Activated gamma-delta T cell treated with anti-CD3 and anti-CD28 coated beads, Interleukin-2, amount 50 U/mL, for 16 hours (primary cell): ENCODE data around the gene TTC13.
A peak's percentile ranks its signal among the peaks of the same experiment; 100 is the strongest.

Source experiments
- DNase-seq: peaks from one replicate; pipeline ENCODE4 v3.0.0-alpha.2; 2020; ENCODE audit warnings: low read depth

TTC13 gene

DNA sequence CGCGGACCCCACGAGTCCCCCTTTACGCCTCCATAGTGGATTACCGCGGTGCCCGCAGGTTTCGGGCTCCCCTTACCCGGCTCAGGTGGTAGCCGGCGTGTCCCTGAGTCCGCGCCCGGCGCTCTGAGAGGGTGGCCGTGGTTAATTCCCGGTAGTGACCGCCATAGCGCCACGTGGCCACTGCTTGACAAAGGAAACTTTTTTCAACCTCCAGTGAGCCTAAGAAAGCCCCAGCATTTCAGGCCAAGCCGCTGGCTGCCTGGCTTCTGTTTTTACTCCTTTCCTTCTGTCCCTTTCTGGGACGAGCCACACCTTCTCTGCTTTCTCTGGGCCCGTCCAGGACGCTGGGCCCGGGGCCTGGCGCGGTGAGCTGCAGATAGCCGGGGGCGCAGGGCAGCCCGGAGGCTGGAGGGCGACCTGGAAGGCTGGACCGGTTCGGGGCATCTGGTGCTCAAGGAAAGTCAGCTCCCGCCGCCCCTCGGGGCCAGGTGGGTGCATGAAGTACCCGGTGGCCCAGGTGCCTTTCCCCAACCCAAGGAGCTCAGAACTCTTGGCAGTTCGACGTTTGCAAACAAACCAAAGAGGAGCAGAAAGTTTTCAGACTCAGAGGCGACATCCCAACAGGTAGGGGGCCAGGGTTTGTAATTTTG, 109.8 kb downstream of the TTC13 start:
- DNase-seq = no peak

DNA sequence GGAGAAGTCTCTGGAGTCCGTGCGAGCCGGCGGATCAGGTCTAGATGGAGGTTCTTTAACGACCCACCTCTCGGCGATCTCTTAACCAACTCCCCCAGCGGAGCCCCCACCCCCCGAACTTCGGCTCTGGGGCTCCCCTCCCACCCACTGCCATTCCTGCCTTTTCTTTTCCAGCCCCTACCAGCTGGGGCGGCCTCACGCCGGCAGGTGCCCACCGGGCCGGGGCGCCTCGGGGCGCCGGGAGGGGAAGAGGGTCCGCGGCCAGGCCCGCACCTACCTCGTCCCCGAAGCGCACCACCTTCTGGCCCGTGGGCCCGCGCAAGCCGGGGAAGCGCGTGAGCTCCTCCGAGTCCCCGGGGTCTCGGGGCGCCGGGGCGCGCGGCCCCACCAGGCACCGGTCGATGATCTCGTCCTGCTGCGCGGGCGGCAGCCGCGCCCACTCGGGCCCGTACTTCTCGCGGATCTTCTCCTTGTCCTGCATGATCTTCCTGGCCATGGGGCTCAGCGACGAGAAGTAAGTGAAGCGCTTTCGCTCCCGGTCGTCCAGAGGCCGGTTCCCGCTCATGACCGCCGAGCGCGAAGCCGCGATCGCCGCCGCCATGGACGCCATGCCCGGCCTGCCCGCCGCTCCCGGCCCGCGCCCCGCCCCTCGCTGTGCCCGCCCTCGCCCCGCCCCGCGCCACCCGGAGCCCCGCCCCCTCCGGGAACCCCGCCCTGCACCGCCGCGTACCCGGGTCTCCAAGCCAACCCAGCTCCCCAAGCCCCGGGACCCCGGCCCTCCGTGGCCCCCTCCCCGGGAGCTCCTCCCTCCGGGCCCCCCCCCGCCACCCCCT, 110.5 kb downstream of the TTC13 start, which contains the start of gene C1orf198:
TSS of gene C1orf198 (minus strand) at position 619 of the 833 bp plus-strand sequence. CDS start at position 610, 9 bp downstream.
- DNase-seq = peak; percentile 66

DNA sequence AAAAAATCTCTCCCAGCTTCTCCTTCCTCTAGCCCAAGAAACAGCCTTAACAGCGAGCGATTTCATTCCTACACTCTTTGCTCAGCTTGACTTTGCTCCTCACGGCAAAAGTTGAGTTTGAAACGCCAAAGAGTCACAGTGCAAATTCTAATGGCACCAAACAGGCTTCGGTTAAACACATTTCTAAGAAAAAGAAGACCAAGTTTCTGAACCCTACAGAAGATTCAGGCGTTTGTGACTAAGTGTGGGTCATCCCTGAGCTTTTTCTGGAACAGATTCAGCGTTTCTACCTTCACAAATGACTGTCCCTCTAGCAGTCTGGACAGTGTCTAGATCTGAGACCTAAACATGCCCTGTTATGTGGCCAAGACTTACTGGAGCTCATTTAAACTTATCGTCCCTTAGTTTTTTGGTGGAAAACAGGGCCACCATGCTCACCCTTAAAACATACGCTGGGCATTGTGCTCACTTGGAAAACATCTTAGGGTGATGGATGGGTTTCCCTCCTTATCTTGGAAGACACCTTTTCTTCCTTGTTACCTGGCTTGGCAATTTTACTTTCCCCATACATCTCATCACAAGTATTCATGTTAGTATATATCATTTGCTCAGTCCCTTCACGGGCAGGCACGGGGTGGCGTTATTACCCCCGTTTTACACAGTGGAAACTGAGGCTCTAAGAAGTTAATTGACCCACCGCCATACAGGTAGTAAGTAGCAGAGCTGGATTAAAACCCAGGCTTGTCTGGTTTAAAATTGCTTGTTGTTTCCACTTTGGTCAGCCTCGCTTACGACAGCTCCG, 111.4 kb downstream of the TTC13 start:
- DNase-seq = no peak

DNA sequence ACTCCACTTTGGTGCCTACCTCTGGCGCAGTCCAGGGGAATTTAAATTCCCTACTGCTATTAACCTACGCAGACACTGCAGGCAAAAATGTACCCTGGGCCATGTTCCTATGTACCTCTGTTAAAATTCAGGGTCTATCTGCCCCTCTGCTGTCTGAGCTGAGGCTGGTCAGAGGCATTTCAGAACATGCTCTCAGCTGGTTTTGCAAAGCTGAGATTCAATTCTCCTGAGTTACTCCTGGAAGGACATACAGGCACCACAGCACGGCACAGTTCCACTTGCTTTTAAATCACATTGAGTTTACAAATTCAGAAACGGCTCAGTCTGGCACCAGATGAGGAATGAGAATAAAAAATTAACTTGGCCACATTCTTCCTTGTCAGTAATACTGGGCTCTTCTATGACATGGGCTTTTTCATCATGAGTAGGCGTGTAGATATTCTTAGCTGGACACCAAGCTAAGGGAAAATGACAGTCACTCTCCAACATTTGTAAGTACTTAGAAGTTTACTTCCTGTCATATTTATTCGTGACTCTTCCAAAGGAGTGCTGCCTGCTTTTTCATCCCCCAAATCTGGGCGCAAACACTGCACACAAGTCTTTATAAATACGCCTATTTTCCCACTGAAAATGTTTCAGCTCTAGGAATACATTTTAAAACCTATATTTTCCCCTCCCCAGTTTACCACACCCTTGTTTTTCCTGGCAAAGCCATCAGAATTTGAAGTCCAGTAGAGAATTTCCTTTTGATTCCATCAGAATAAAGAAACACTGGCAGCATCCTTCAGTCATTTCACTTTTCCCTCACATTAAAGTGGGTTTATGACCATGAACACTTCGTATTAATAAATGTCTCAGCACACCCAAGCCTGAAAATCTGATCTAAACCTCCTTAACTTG, 112.2 kb downstream of the TTC13 start:
- DNase-seq = no peak

DNA sequence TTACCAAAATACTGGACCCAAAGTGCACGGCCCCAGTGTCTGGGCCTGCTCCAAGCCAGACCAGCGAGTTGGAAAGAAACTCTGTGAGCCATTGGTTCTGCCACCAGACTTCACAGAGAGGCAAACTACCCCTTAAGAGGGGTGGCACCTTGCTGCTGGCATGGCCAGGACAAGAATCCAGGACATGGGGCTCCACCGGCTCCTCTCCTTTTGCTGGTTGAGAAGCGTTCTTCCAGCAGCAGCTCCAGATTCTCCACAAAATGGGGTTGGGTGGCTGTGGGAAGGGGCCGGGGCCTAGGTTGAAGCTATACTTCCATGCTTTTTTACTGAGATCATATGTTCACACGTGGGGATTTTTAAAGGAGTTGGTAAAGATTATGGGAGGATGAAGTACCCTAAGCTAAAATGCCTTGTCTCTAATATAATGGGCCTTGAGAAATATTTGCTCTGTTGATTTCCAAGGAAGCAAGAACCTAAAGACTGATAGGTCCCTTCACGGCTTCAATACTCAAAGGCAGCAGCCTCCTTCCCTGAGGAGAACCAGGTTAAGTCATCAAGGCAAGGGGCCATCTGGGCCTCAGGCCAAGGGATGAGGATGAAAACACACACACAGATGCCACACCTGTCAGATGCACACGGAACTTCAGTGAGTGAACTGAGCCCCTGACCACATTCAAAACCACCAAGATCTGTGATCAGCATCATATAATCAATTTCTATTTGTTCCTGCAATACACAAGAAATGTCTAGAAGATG, 113.4 kb downstream of the TTC13 start:
- DNase-seq = no peak

DNA sequence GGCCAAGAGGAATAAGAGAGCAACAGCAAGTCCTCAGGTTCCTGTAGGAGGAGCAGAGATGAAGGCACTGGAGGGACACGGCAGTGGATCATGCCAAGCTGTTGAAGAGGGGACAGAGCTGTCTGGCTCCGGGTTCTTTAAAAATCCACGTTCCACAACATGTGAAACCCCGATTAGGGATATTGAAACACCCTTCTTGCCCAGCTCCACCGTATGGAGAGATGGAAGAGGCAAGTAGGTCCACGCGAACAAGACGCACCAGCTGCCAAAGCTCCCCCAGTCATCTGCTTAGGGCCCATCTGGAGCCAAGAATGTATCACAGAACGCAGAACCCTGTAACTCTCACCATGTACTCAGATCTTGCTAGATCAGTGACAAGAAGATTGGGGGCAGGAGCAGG, 114.2 kb downstream of the TTC13 start:
- DNase-seq = no peak

DNA sequence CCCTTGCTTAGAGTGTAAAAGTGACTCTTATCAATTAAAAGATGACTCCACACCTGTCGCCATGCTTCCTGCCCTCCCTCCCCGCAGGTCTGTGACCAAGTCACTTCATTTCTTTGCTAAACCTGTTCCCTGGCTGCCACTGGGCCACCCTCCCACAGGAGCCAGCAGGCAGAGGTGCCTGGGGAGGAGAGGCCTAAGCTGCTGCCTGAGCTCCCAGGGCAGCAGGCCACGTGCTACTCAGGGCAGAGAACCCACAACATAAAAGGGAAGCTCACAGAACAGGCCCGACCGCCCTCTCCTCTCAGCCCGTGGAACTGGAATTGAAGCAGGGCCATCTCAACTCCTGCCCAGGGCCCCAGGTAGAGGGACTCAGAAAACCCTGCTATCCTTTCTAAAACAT, 115.2 kb downstream of the TTC13 start:
- DNase-seq = no peak

DNA sequence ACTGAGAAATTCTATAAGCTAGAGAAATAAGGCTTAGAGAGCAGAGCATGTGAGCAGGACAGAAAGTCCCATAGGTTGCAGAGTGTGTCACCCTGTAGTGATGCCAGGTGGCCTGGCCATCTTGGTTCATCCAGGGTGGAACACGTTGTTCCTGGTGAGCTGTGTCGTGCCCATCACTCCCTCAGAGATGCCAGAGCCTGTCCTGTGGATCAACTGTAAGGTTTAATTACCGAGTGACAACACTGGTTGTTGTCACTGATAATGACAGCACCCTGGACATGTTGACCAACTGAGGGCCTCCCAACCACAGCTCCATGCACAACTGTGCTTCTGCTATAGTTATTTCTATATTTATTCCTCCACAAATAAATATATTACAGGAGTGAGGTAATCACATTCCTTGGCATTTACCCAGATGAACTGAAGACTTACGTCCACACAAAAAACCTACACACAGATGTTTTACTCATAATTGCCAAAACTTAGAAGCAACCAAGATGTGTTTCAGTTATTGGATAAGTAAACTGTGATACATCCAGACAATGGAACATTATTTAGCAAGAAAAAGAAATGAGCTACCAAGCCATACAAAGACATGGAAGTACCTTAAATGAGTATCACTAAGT, 116.6 kb downstream of the TTC13 start:
- no peak for DNase-seq

DNA sequence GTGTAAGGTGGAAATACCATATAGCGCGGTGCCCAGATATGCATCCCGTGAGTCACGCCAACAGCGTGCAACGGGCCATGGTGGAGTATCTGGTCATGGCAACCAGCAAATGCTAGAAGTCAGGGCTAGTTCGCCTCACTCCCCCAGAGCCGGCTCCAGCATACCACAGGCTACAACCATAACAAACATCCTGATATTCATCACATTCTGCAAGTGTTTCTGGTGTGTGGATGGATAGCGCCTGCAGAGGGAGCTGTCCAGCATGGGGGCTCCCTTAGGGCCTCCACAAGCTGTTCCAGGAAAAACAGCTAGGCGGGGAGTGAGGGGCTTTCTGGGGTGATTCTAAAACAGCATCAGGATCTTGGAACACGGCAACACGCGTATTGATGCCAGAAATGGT, 117.2 kb downstream of the TTC13 start:
- no peak for DNase-seq

DNA sequence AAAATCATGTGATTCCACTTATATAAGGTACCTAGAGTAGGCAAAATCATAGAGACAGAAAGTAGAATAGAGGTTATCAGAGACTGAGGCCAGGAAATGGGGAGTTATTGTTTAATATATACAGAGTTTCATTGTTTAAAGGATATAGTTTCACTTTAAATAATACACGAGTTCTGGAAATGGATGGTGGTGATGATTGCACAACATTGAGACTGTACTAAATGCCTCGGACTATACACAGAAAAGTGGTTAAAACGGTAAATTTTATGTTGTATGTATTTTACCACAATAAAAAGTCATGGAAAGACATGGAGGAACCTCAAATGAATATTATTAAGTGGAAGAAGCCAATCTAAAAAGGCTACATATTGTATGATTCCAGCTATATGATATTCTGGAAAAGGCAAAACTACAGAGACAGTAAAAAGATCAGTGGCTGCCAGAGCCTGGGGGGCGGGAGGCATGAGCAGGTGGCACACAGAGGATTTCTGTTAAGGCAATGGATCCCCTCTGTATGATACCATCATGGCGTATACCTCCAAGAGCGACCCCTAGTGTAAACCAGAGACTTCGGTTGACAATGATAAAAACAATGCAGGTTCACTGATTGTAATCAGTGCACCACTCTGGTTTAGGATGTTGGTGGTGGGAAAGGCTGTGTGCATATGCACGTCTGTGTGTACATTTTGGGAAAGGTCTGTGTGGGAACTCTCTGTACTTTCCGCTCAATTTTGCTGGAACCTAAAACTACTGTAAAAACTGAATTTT, 117.9 kb downstream of the TTC13 start:
- no peak for DNase-seq

DNA sequence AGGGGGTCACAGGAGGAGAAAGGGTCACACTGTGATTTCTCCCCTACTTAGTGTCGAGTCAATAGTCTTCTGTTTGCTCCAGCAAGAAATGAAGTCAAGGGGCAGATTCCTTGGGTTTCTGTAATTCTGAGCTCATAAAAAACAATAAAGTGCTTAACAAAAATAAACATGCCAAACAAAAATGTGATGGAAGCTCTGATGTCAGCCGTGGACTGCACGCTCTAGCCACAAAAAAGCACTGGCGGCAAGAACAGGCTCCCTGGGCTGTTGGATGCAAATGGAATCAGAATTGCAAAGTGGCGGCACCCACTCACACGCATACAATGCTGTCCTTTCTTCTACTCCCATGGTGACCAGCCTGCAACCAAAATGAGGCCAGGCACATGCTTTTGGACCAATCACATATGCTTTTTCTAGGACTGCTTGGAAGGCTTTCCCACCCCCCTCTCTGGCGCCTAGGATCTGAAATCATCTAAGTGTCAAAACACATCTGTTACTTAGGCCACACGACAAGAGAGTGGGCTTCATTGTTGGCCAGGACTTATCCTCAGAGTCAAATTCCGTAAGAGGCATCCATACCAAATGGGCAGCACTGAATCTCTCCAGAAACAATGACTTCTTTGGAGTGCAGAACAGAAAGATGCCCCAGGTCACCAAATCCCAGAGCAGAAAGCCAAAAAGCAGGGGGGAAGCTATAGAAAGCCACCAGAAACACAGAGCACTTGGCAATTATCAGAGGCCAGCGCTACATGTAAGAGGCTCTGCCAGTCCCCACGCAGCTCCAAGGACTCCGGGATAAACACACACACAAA, 119.5 kb downstream of the TTC13 start:
- DNase-seq = no peak

DNA sequence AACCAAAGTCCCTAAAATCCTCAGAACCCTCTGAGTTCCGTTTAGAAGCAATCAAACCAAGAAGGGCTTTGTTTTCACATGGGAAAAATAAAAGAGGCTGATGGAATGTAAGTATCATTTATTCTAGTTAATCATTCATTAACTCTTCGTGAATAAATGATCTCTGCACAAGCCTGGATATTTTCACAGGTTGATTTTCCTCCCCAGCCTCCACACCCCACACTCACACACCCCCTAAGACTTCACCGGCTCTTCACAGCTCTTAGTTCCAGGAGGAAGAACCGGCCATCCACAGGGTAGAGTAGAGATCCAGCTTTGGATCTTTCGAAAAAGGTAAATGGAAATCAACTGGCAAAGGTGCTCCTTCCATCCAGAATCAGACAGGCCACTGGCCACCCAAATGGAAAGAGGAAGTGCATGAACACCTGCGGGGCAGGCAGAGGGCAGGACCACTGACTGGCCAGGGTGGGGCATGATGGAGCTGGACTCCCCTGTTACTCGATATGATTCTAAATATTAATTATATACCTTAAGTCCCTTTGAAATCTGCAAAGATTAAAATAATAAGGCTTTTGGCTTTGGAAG, 120.3 kb downstream of the TTC13 start:
- DNase-seq = no peak

DNA sequence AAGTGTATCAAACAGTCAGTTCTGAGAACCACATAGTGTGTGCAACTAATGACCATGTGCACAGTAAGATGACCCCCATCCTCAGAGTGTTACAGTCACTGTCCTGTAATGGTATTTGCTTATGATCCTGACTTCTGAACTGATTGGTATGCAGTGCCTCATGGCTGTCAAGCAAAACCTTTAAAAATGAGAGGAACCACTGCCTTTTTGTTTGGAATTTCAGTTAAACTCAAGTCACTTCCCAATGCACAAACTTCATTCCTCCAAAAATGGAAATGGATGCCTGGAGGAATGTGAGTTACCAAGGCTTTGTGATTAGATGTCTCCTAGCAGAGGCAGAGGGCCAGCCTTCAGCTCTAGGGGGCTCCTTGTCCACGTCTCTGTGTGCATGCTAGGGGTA, 120.8 kb downstream of the TTC13 start:
- no peak for DNase-seq

DNA sequence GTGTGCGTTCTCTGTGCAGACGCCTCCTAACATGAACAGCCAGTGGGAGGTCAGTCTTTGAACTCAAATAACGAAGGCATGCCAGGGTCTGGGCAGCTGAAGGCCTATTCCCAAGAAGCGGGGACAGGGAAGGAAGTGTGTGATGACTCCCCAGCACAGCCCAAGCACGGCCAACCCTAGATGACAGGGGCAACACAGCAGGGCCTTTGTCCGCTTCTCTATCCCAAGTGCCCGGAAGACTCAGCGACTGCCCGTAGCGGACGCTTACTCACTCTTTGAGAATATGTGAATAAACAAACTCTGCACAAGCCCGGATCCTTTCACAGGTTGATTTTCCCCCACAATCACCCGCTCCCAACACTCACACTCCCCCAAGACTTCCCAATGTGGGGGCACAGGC, 121.6 kb downstream of the TTC13 start:
- DNase-seq = no peak
